Stimulated activated CD8-positive, alpha-beta memory T cell treated with anti-CD3 and anti-CD28 coated beads, Interleukin-4, amount 100 ng/mL, for 48 hours (primary cell): Measurements from ENCODE around the gene RAB11FIP5.

Source experiments
- DNase-seq: peaks from one replicate; pipeline ENCODE4 v3.0.0-alpha.2; 2020

RAB11FIP5 gene

DNA sequence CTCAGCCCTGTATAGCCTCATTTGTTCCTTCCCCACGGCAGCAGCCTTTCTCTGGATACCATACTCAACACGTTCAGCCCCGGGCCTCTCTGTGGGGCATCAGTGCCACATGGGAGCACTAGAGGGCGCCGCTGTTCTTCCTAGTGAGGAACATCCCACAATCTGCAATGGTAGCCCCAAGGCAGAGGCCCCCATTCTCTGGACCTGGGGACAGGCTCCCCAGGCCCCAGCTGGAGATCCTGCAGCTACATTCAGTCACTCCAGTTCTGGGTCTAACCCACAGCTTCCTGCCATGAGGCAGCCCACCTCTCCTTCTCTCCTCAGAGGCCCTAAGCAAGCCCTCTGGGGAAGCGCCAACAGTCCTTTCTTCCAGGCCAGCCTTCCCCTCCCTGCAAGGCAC, 27.1 kb downstream of the RAB11FIP5 start:
- DNase-seq: peak; percentile 92

DNA sequence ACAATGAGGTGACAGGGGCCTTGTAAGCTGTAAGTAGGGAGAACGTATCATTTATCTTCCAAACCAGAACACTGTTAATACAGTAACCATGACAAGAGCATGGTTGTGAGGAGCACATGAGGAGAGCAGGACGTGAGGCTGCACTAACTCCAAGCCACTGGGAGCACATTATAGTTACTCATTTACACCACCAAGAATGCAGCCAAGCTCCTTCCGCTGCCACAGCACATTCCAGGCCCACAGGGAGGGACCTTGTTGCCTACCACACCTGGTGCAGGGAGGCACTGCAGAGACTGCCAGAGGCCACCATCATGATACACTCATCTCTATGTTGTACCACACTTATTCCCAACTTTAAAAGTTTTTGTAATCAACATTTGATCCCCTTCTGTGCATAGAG, 27.8 kb downstream of the RAB11FIP5 start:
- no peak for DNase-seq

GRCh38 chr2:73083886-73084800, 28.6 kb downstream of the RAB11FIP5 start:
- DNase-seq: no peak

- no peak for DNase-seq
Observed at GRCh38 chr2:73082523-73083410, 30.0 kb downstream of the RAB11FIP5 start.

DNA sequence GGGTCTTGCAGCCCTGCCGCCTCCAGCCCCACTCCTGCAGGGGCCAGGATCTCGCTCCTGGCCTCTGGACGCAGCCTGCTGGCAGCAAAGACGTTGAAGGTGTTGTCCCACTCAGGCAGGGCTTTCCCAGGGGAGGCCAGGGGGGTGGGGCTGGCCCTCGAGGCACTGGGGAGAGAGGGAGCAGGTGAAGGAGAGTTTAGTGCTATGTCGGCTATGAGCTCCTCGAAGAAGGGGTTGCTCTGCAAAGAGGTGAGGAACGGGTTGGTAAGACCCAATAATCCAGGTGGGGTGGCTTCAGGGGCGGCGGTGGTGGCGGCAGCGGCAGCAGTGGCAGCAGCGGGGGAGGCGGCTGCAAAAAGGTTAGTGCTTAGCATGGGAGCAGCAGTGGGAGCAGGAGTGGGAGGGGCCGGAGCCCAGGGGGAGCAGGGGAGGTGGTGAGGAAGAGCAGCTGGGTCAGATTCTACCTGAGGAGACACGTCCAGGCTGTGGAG, 31.5 kb downstream of the RAB11FIP5 start:
- DNase-seq: no peak

GRCh38 chr2:73080321-73081131, 32.2 kb downstream of the RAB11FIP5 start:
- DNase-seq: no peak

DNA sequence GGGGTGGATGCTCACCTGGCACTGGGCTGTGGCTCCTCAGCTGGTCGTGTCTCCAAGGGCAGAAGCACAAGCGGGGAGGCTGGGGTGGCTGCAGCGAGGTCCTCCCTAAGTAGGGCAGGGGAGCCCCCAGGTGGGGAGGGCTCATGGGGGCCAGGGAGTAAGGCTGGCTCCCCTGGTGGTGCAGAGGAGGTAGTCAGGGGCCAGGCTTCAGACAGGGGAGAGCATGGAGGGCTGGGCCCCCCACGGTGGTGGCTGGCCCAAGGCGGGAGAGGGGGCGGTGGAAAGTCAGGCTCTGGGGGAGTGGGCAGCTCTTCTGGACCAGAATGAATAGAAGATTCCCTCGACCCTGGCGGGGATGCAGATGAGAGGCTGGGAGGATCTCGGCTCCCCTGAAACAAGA, 33.1 kb downstream of the RAB11FIP5 start:
- DNase-seq: no peak

GRCh38 chr2:73078457-73079411, 34.0 kb downstream of the RAB11FIP5 start:
- DNase-seq: no peak

GRCh38 chr2:73077424-73077795, 35.3 kb downstream of the RAB11FIP5 start:
- DNase-seq: no peak

DNA sequence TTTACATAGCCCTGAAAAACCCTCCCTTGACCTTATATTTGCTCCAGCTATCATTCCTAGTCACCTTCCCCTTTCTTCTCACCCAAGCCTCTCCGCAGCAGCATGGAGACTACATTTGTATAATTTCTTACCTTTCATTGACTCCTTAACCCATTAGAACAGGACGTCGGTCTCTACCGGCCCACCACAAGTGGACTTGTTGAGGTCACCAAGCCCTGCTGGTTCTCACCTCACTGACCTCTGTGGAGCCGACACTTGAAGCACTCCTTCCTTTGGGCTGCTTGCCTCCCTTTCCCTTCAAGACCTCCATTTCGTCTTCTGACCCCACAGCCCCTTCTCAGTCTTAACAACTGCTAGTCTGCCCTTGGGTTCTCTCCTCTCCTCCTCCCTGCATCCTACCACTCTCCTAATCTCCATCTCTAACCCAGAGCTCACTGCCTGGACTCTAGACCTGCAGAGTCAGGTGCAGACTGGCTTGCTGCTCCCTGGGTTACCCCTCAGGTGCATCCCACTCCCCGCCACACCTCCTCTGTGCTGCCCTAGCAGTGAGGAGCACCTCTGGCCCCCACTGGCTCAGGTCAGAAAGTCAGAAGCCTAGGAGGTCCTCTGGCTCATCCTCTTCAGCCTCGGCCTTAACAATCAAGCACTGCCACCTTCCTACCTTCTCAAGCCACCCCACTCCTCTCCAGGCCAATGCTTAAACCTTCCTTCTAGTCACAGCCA, 35.9 kb downstream of the RAB11FIP5 start:
- DNase-seq: no peak

GRCh38 chr2:73075477-73076373, 37.0 kb downstream of the RAB11FIP5 start:
- DNase-seq: no peak

- no peak for DNase-seq
Observed at GRCh38 chr2:73074110-73075069, 38.4 kb downstream of the RAB11FIP5 start.

- DNase-seq: no peak
Observed at GRCh38 chr2:73072416-73072815, 40.3 kb downstream of the RAB11FIP5 start.

DNA sequence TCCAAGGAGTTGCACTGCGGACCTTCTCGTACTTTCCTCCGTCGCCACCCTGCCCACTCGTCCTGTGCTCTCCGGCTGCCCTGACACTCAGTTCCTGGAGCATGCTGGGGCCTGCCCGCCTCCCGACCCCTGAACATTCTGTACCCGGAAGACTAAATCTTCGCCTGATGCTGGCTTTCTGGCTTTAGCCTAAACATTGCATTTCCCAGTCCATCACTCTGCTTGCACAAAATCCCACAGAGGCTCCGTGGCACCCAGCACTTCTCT, 40.7 kb downstream of the RAB11FIP5 start:
- DNase-seq: peak; percentile 43

- peak; percentile 99 for DNase-seq
Observed at GRCh38 chr2:73071360-73072128, 41.2 kb downstream of the RAB11FIP5 start, which contains the start of gene SFXN5. TSS of gene SFXN5 (minus strand) at chr2:73071712. CDS start at chr2:73071705, 7 bp downstream.

GRCh38 chr2:73070643-73071359, 41.9 kb downstream of the RAB11FIP5 start:
- peak; percentile 70 for DNase-seq
